H1 (cell line): ENCODE measurements around the gene OXA1L. TPM values are rescaled to one million over a fixed set of nuclear protein-coding genes. Genes with fewer than 3 reads are reported as not detected.
"Not testable (repeated sequence)": the region's sequence is repeated elsewhere in the genome, so short reads cannot be mapped to it uniquely, and the experiment has no call there.

Source experiments
- CTCF ChIA-PET: fragments of 300-600 bp; sonication (Branson Sonifier 250); formaldehyde crosslinking; loops from one replicate; lab custom pipeline; 2021; ENCODE audit not compliant: partially characterized antibody; lab: Charles Lee
- POLR2A ChIA-PET: fragments of 300-600 bp; sonication (Branson Sonifier 250); formaldehyde crosslinking; loops from one replicate; lab custom pipeline; 2021; ENCODE audit warnings: inconsistent platforms; ENCODE audit not compliant: partially characterized antibody; lab: Charles Lee
- DNase-seq, 2 experiments: peaks; one replicate each; pipeline versions ENCODE4 v3.0.0 to v3.0.0-alpha.2; 2010 to 2022; ENCODE audit warnings: low spot score in 2 of 2, low read depth in 1 of 2, mixed read lengths in 1 of 2
- FAIRE-seq: peaks from 2 replicates; lab custom pipeline; 2011; peaks lifted over from hg19 to GRCh38; lab: Jason Lieb, UNC
- H2AFZ ChIP-seq: 2 replicates; pipeline ENCODE4 v1.8.1; 2012; ENCODE audit warnings: low read length, inconsistent platforms
- H2AK5ac ChIP-seq: 2 replicates; pipeline ENCODE4 v1.6.1; 2013; ENCODE audit warnings: low read depth, low read length
- H2BK120ac ChIP-seq: replicated peaks from 2 replicates; pipeline ENCODE3; 2013; ENCODE audit warnings: low read depth, low read length, inconsistent platforms
- H2BK12ac ChIP-seq: 2 replicates; pipeline ENCODE4 v1.6.1; 2013; ENCODE audit warnings: low read depth, low read length
- H2BK15ac ChIP-seq: 2 replicates; pipeline ENCODE4 v1.6.1; 2013; ENCODE audit warnings: low read length
- H2BK20ac ChIP-seq: 2 replicates; pipeline ENCODE4 v1.6.1; 2013; ENCODE audit warnings: low read length
- H2BK5ac ChIP-seq: 2 replicates; pipeline ENCODE4 v1.6.1; 2013; ENCODE audit warnings: low read depth, low read length
- H3K14ac ChIP-seq: 2 replicates; pipeline ENCODE4 v1.6.1; 2013; ENCODE audit warnings: inconsistent platforms; ENCODE audit not compliant: insufficient read length
- H3K18ac ChIP-seq: 2 replicates; pipeline ENCODE4 v1.6.1; 2013; ENCODE audit warnings: low read length; ENCODE audit errors: extremely low read depth
- H3K23ac ChIP-seq: 2 replicates; pipeline ENCODE4 v1.6.1; 2013; ENCODE audit warnings: inconsistent platforms; ENCODE audit not compliant: insufficient read length
- H3K23me2 ChIP-seq: 2 replicates; pipeline ENCODE4 v1.6.1; 2013; ENCODE audit warnings: low read depth, low read length
- H3K27ac ChIP-seq: 2 replicates; pipeline ENCODE4 v1.6.1; 2011; ENCODE audit warnings: low read depth, low read length, inconsistent platforms
- H3K27me3 ChIP-seq, 4 experiments: replicated peaks in 1 of 4; 1 replicate in 1 of 4; 2 replicates in 3 of 4; pipeline versions ENCODE4 v1.6.1 to v1.8.1; 2011 to 2013; ENCODE audit warnings: low read length in 3 of 4, mild to moderate bottlenecking in 3 of 4, inconsistent platforms in 2 of 4, mixed read lengths in 2 of 4, moderate library complexity in 1 of 4; ENCODE audit not compliant: control insufficient read depth in 3 of 4, insufficient read depth in 3 of 4; ENCODE audit errors: extremely low read depth in 1 of 4
- H3K36me3 ChIP-seq, 4 experiments: 2 replicates each; pipeline versions ENCODE4 v1.6.1 to v1.8.1; 2011 to 2013; ENCODE audit warnings: mild to moderate bottlenecking in 4 of 4, low read length in 3 of 4, moderate library complexity in 2 of 4, control low read depth in 1 of 4, inconsistent platforms in 1 of 4; ENCODE audit not compliant: insufficient read depth in 4 of 4, control insufficient read depth in 2 of 4
- H3K4ac ChIP-seq: replicated peaks from 2 replicates; pipeline ENCODE3; 2013; ENCODE audit warnings: low read length, low read depth, mixed read lengths, inconsistent platforms; ENCODE audit not compliant: insufficient read length
- H3K4me1 ChIP-seq, 4 experiments: replicated peaks in 1 of 4; 1 replicate in 1 of 4; 2 replicates in 3 of 4; pipeline versions ENCODE4 v1.6.1 to v1.8.1; 2011 to 2013; ENCODE audit warnings: low read length in 3 of 4, inconsistent platforms in 2 of 4, mixed read lengths in 1 of 4; ENCODE audit not compliant: insufficient read depth in 4 of 4, control insufficient read depth in 3 of 4
- H3K4me2 ChIP-seq, 2 experiments: 2 replicates each; pipeline versions ENCODE4 v1.6.1 to v1.8.1; 2011 to 2013; ENCODE audit warnings: low read depth in 2 of 2, low read length in 2 of 2, control low read depth in 1 of 2, inconsistent platforms in 1 of 2, mild to moderate bottlenecking in 1 of 2; ENCODE audit not compliant: insufficient read depth in 1 of 2
- H3K4me3 ChIP-seq, 4 experiments: fragments of 200-600, 300-600 bp in 1 of 4; sonication (generic), shearing (Covaris generic), sonication (Bioruptor Twin) in 1 of 4; 2 replicates each; pipeline versions ENCODE4 v1.5.1 to v1.8.1; 2011 to 2016; ENCODE audit warnings: low read length in 4 of 4, low read depth in 3 of 4, control low read depth in 2 of 4, inconsistent platforms in 2 of 4, mild to moderate bottlenecking in 2 of 4, mixed read lengths in 1 of 4, moderate library complexity in 1 of 4; ENCODE audit not compliant: insufficient read depth in 2 of 4; ENCODE audit errors: extremely low read depth in 1 of 4
- H3K56ac ChIP-seq: replicated peaks from 2 replicates; pipeline ENCODE3; 2013; ENCODE audit warnings: low read depth, mild to moderate bottlenecking, mixed read lengths, low read length, inconsistent platforms; ENCODE audit not compliant: insufficient read length
- H3K79me1 ChIP-seq: 2 replicates; pipeline ENCODE4 v1.6.1; 2013; ENCODE audit warnings: low read depth, low read length, control low read depth
- H3K79me2 ChIP-seq, 2 experiments: 2 replicates each; pipeline versions ENCODE4 v1.6.1 to v1.8.1; 2012 to 2013; ENCODE audit warnings: low read length in 2 of 2, mild to moderate bottlenecking in 2 of 2, inconsistent platforms in 1 of 2; ENCODE audit not compliant: insufficient read depth in 2 of 2, control insufficient read depth in 1 of 2
- H3K9ac ChIP-seq, 4 experiments: replicated peaks in 1 of 4; 1 replicate in 1 of 4; 2 replicates in 3 of 4; pipeline versions ENCODE4 v1.6.1 to v1.8.1; 2011 to 2013; ENCODE audit warnings: low read depth in 3 of 4, low read length in 3 of 4, control low read depth in 2 of 4, mild to moderate bottlenecking in 2 of 4, moderate library complexity in 2 of 4, inconsistent platforms in 1 of 4; ENCODE audit errors: extremely low read depth in 1 of 4
- H3K9me3 ChIP-seq, 2 experiments: 2 replicates each; pipeline versions ENCODE4 v1.6.1 to v1.8.1; 2012 to 2013; ENCODE audit warnings: mild to moderate bottlenecking in 2 of 2, moderate library complexity in 2 of 2, control low read depth in 1 of 2, inconsistent platforms in 1 of 2, low read depth in 1 of 2, low read length in 1 of 2, mixed read lengths in 1 of 2; ENCODE audit not compliant: insufficient read depth in 2 of 2
- H4K20me1 ChIP-seq, 2 experiments: replicated peaks in 1 of 2; 2 replicates each; pipeline versions ENCODE3 to v1.8.1; 2011 to 2013; ENCODE audit warnings: inconsistent platforms in 2 of 2, low read length in 2 of 2, mild to moderate bottlenecking in 1 of 2; ENCODE audit not compliant: insufficient read depth in 2 of 2, control insufficient read depth in 1 of 2
- H4K5ac ChIP-seq: 2 replicates; pipeline ENCODE4 v1.6.1; 2013; ENCODE audit warnings: low read length, low read depth, mixed read lengths, inconsistent platforms; ENCODE audit not compliant: insufficient read length
- H4K8ac ChIP-seq: 2 replicates; pipeline ENCODE4 v1.8.0; 2013; ENCODE audit warnings: mild to moderate bottlenecking, moderate library complexity, low read length, inconsistent platforms; ENCODE audit not compliant: insufficient read depth; ENCODE audit errors: extremely low read depth
- H4K91ac ChIP-seq: replicated peaks from 2 replicates; pipeline ENCODE3; 2013; ENCODE audit warnings: low read length, mixed read lengths, inconsistent platforms; ENCODE audit not compliant: insufficient read length
- EGR1 ChIP-seq: IDR thresholded peaks from 2 replicates; pipeline ENCODE4 v1.6.1; 2011; ENCODE audit warnings: low read depth, low read length, borderline replicate concordance
- GTF2F1 ChIP-seq: IDR thresholded peaks from 2 replicates; pipeline ENCODE4 v1.6.1; 2012; ENCODE audit warnings: low read depth, low read length, improper control_type of control experiment, borderline replicate concordance
- JUND ChIP-seq: IDR thresholded peaks from 2 replicates; pipeline ENCODE4 v1.6.1; 2011; ENCODE audit warnings: mild to moderate bottlenecking, improper control_type of control experiment, low read length
- KDM1A ChIP-seq: fragments of 200-600, 300-600 bp; sonication (generic); IDR thresholded peaks from 2 replicates; pipeline ENCODE4 v1.7.1; 2016; ENCODE audit warnings: mild to moderate bottlenecking, low read length, borderline replicate concordance
- SIX5 ChIP-seq: IDR thresholded peaks from 2 replicates; pipeline ENCODE4 v1.6.1; 2011; ENCODE audit warnings: mild to moderate bottlenecking, low read depth, low read length
- SP2 ChIP-seq: IDR thresholded peaks from 2 replicates; pipeline ENCODE4 v1.6.1; 2012; ENCODE audit warnings: mild to moderate bottlenecking, low read length, inconsistent platforms
- SP4 ChIP-seq: IDR thresholded peaks from 2 replicates; pipeline ENCODE4 v1.6.1; 2012; ENCODE audit warnings: low read length, inconsistent platforms
- TCF12 ChIP-seq: IDR thresholded peaks from 2 replicates; pipeline ENCODE4 v1.6.1; 2011; ENCODE audit warnings: low read depth, mild to moderate bottlenecking, low read length
- WGBS, 2 experiments: shearing (Covaris generic) in 1 of 2; methylation state at CpG; one replicate each; pipeline versions ENCODE4 v1.1.6 to v1.1.7; 2013 to 2015; ENCODE audit warnings: low lambda C conversion rate in 2 of 2, mixed read lengths in 2 of 2, inconsistent platforms in 1 of 2, low coverage in 1 of 2, missing lambda C conversion rate in 1 of 2; ENCODE audit not compliant: insufficient replicate concordance in 2 of 2, insufficient coverage in 1 of 2, insufficient read length in 1 of 2; ENCODE audit errors: extremely low coverage in 1 of 2, missing lambda C conversion rate in 1 of 2; 5-methylcytosine and 5-hydroxymethylcytosine counted together
- polyA plus RNA-seq, 7 experiments: library from polyadenylated mRNA; depleted of rRNA in 3 of 7; stranded (reverse) in 5 of 7; unstranded in 2 of 7; fragments of >200 nt in 5 of 7; fragments of 200-250 nt in 2 of 7; gene quantifications; 1 replicate in 5 of 7; 2 replicates in 1 of 7; 4 replicates in 1 of 7; pipeline versions ENCODE4 v1.2.1 to v1.2.3, GENCODE V29; 2011 to 2013; ENCODE audit warnings: missing spikeins in 2 of 7, mixed read lengths in 2 of 7
- total RNA-seq: library from RNA; stranded (reverse); fragmentation: NEBNext Ultra II Directional; extraction: Animal tissue kit (Norgen Biotek cat#: 25700); gene quantifications from 2 replicates; pipeline ENCODE4 v1.2.1, GENCODE V29; 2021

Gene OXA1L
- total and polyA plus RNA-seq, 2 of the 8 experiments (the other 6 are each of a cell fraction or from before 2014, with no cell fraction given), result 125 to 199 TPM

- TF ChIP-seq SP4, result no peak
- TF ChIP-seq TCF12, result no peak
- no peak for TF ChIP-seq EGR1
- no peak for TF ChIP-seq SIX5
- TF ChIP-seq KDM1A, result no peak
- no peak for TF ChIP-seq GTF2F1
- TF ChIP-seq JUND, result no peak
- no peak for TF ChIP-seq SP2
Measured at GRCh38 chr14:22792158-22792557, 25.7 kb downstream of the OXA1L start (continued).

GRCh38 chr14:22793550-22793949 is 27.1 kb downstream of the OXA1L start:
- H3K18ac ChIP-seq, H3K4ac ChIP-seq, H3K4me2 ChIP-seq, H4K20me1 ChIP-seq, H2BK15ac ChIP-seq, H2BK5ac ChIP-seq, H3K56ac ChIP-seq, H3K27ac ChIP-seq, H3K4me3 ChIP-seq, H3K79me2 ChIP-seq, H3K23ac ChIP-seq, H2BK12ac ChIP-seq, H2BK120ac ChIP-seq, H2AFZ ChIP-seq, H3K36me3 ChIP-seq, H4K91ac ChIP-seq, H3K9ac ChIP-seq, H2AK5ac ChIP-seq, H4K8ac ChIP-seq, H3K27me3 ChIP-seq, H3K9me3 ChIP-seq, POLR2A ChIA-PET, H4K5ac ChIP-seq, FAIRE-seq, H2BK20ac ChIP-seq, H3K79me1 ChIP-seq, DNase-seq, H3K23me2 ChIP-seq, H3K14ac ChIP-seq: not testable (repeated sequence)
- peaks cover 2 to 11% (median 6%) of the 10 kb centered on the region in 4 experiments for H3K4me1 ChIP-seq
- 79% methylated on average over 5 of the region's 5 CpGs; no CpG with 5 or more reads in 1 of the 2 experiments for WGBS, 2 experiments
- CTCF ChIA-PET, result interaction anchor here (0.6 to 53.1 kb wide), 8 partner anchors 9 to 135 kb away, joined by 3 to 1562 read pairs (median 4); partner anchors contain the start of genes LRP10, MMP14 and REM2
